Measurements from ENCODE around the gene CDHR1. TPM values are rescaled to one million over a fixed set of nuclear protein-coding genes. Genes with fewer than 3 reads are reported as not detected.

The CDHR1 gene
- total RNA-seq, 1 donor from 2014 or later = 2.5 TPM

- H3K4me3 ChIP-seq (ENCODE audit: low read depth, low read length) = no peak overlapping the region
- DNase-seq (ENCODE audit: low read depth) = no peak
- TF ChIP-seq CTCF (conservative IDR thresholded peaks at IDR 0.05; ENCODE audit: low read depth, low read length) = peak; percentile 77
Observed at GRCh38 chr10:84214612-84215235, 20.4 kb downstream of the CDHR1 start.

- H3K4me3 ChIP-seq (ENCODE audit: low read depth, low read length) = no peak overlapping the region
- TF ChIP-seq CTCF (conservative IDR thresholded peaks at IDR 0.05; ENCODE audit: low read depth, low read length) = no peak
- no peak for DNase-seq (ENCODE audit: low read depth)
Observed at GRCh38 chr10:84216834-84217233, 22.5 kb downstream of the CDHR1 start.

GRCh38 chr10:84217746-84218145, 23.4 kb downstream of the CDHR1 start:
- TF ChIP-seq CTCF (conservative IDR thresholded peaks at IDR 0.05; ENCODE audit: low read depth, low read length) = no peak
- DNase-seq (ENCODE audit: low read depth) = no peak

GRCh38 chr10:84221916-84222315, 27.6 kb downstream of the CDHR1 start:
- H3K4me3 ChIP-seq (ENCODE audit: low read depth, low read length) = no peak overlapping the region
- no peak for DNase-seq (ENCODE audit: low read depth)
- no peak for TF ChIP-seq CTCF (conservative IDR thresholded peaks at IDR 0.05; ENCODE audit: low read depth, low read length)

More at GRCh38 chr10:84217746-84218145, 23.4 kb downstream of the CDHR1 start:
- H3K4me3 ChIP-seq (ENCODE audit: low read depth, low read length) = no peak overlapping the region

- TF ChIP-seq CTCF (conservative IDR thresholded peaks at IDR 0.05; ENCODE audit: low read depth, low read length) = no peak
- no peak overlapping the region for H3K4me3 ChIP-seq (ENCODE audit: low read depth, low read length)
- DNase-seq (ENCODE audit: low read depth) = no peak
Observed at GRCh38 chr10:84224411-84225028, 30.2 kb downstream of the CDHR1 start.

GRCh38 chr10:84225427-84226173, 31.3 kb downstream of the CDHR1 start, which contains the start of gene LRIT2:
Gene LRIT2, minus strand, starts transcription at chr10:84225544. Its CDS starts 24 bp downstream, at chr10:84225520.
- no peak for TF ChIP-seq CTCF (conservative IDR thresholded peaks at IDR 0.05; ENCODE audit: low read depth, low read length)
- DNase-seq (ENCODE audit: low read depth) = no peak
- H3K4me3 ChIP-seq (ENCODE audit: low read depth, low read length) = no peak within 1 kb of the TSS
